ENCODE measurements around the gene PFDN2.

The PFDN2 gene

GRCh38 chr1:161098210-161099068, 19.4 kb downstream of the PFDN2 start, which contains the start of gene KLHDC9:
Gene KLHDC9, plus strand, starts transcription at chr1:161098361. Its CDS starts 175 bp downstream, at chr1:161098536.
- peak within 1 kb of the TSS; percentile 65 for H3K4me3 ChIP-seq (ENCODE audit: low read depth, low read length)
- peak within 1 kb of the TSS; percentile 83 for H2AFZ ChIP-seq
- H3K9me3 ChIP-seq (ENCODE audit: control insufficient read depth, low read length) = no peaks in the 10 kb centered on the region
- H3K4me1 ChIP-seq = no peaks in the 10 kb centered on the region
- H3K79me2 ChIP-seq = no peaks in the 10 kb centered on the region
- H3K36me3 ChIP-seq (ENCODE audit: control insufficient read depth, insufficient read depth, low read length) = no peaks in the 10 kb centered on the region
- H3K9ac ChIP-seq = no peak within 1 kb of the TSS
- peak; percentile 27 for TF ChIP-seq CTCF (IDR thresholded peaks at IDR 0.05)
- peak within 1 kb of the TSS; percentile 58 for H3K27ac ChIP-seq
- peak within 1 kb of the TSS; percentile 71 for H3K4me2 ChIP-seq (ENCODE audit: low read length)
- no peaks in the 10 kb centered on the region for H3K27me3 ChIP-seq (ENCODE audit: control insufficient read depth, insufficient read depth, low read length)

GRCh38 chr1:161096530-161096929, 21.3 kb downstream of the PFDN2 start:
- H2AFZ ChIP-seq = no peak overlapping the region
- H3K27me3 ChIP-seq (ENCODE audit: control insufficient read depth, insufficient read depth, low read length) = no peaks in the 10 kb centered on the region
- H3K36me3 ChIP-seq (ENCODE audit: control insufficient read depth, insufficient read depth, low read length) = no peaks in the 10 kb centered on the region
- no peaks in the 10 kb centered on the region for H3K4me1 ChIP-seq
- no peak for TF ChIP-seq CTCF (IDR thresholded peaks at IDR 0.05)
- H3K79me2 ChIP-seq = no peaks in the 10 kb centered on the region
- no peak overlapping the region for H3K4me2 ChIP-seq (ENCODE audit: low read length)
- H3K9me3 ChIP-seq (ENCODE audit: control insufficient read depth, low read length) = no peaks in the 10 kb centered on the region
- no peak overlapping the region for H3K4me3 ChIP-seq (ENCODE audit: low read depth, low read length)
- H3K9ac ChIP-seq = no peak overlapping the region
- no peak overlapping the region for H3K27ac ChIP-seq

- Histone ChIP-seq H3K27ac (no peak overlapping the region), H3K36me3 (ENCODE audit: control insufficient read depth, insufficient read depth, low read length) (no peaks in the 10 kb centered on the region), H3K9me3 (ENCODE audit: control insufficient read depth, low read length) (no peaks in the 10 kb centered on the region), H3K4me3 (ENCODE audit: low read depth, low read length) (no peak overlapping the region), H3K9ac (no peak overlapping the region), H3K27me3 (ENCODE audit: control insufficient read depth, insufficient read depth, low read length) (no peaks in the 10 kb centered on the region), H3K79me2 (no peaks in the 10 kb centered on the region), H3K4me1 (no peaks in the 10 kb centered on the region), H3K4me2 (ENCODE audit: low read length) (no peak overlapping the region), H2AFZ (no peak overlapping the region)
- no peak for TF ChIP-seq CTCF (IDR thresholded peaks at IDR 0.05)
Observed at GRCh38 chr1:161096015-161096414, 21.8 kb downstream of the PFDN2 start.

- Histone ChIP-seq H3K4me2 (ENCODE audit: low read length) (no peak overlapping the region), H3K27ac (no peak overlapping the region), H3K27me3 (ENCODE audit: control insufficient read depth, insufficient read depth, low read length) (no peaks in the 10 kb centered on the region), H3K9me3 (ENCODE audit: control insufficient read depth, low read length) (no peaks in the 10 kb centered on the region), H3K36me3 (ENCODE audit: control insufficient read depth, insufficient read depth, low read length) (no peaks in the 10 kb centered on the region), H2AFZ (no peak overlapping the region), H3K9ac (no peak overlapping the region), H3K79me2 (no peaks in the 10 kb centered on the region), H3K4me3 (ENCODE audit: low read depth, low read length) (no peak overlapping the region), H3K4me1 (no peaks in the 10 kb centered on the region)
- TF ChIP-seq CTCF (IDR thresholded peaks at IDR 0.05) = no peak
Observed at GRCh38 chr1:161095230-161095629, 22.6 kb downstream of the PFDN2 start.

- H3K4me1 ChIP-seq = no peaks in the 10 kb centered on the region
- TF ChIP-seq CTCF (IDR thresholded peaks at IDR 0.05) = no peak
- H3K27me3 ChIP-seq (ENCODE audit: control insufficient read depth, insufficient read depth, low read length) = no peaks in the 10 kb centered on the region
- H3K9ac ChIP-seq = no peak overlapping the region
- H3K79me2 ChIP-seq = no peaks in the 10 kb centered on the region
- no peak overlapping the region for H3K4me2 ChIP-seq (ENCODE audit: low read length)
- no peaks in the 10 kb centered on the region for H3K36me3 ChIP-seq (ENCODE audit: control insufficient read depth, insufficient read depth, low read length)
- H3K4me3 ChIP-seq (ENCODE audit: low read depth, low read length) = no peak overlapping the region
- no peak overlapping the region for H3K27ac ChIP-seq
- no peaks in the 10 kb centered on the region for H3K9me3 ChIP-seq (ENCODE audit: control insufficient read depth, low read length)
- no peak overlapping the region for H2AFZ ChIP-seq
Observed at GRCh38 chr1:161094481-161094880, 23.4 kb downstream of the PFDN2 start.

Data from parathyroid adenoma (tissue), 2 donors.